Regular cardiac myocyte (primary cell): ENCODE measurements around the gene ACBD5. TPM values are rescaled to one million over a fixed set of nuclear protein-coding genes. Genes with fewer than 3 reads are reported as not detected.

Source experiments
- total RNA-seq: library from RNA; depleted of rRNA; stranded (reverse); fragments of >200 nt; gene quantifications from 2 replicates; pipeline ENCODE4 v1.2.3, GENCODE V29; 2014

Gene ACBD5
- total RNA-seq = 28.5 and 33.7 TPM in 2 replicates

GRCh38 chr10:27240212-27241009 is at the start of gene ACBD5:
ACBD5 (minus strand) TSS chr10:27240797; CDS start chr10:27240688, 109 bp downstream.

GRCh38 chr10:27155066-27155754 is 85.4 kb downstream of the ACBD5 start, which contains the start of gene MASTL:
MASTL (plus strand) TSS chr10:27155352; CDS start chr10:27155427, 75 bp downstream.

Other genes with a start within 250 kb of the ACBD5 start
- gene ANKRD26, start 140.3 kb downstream of the ACBD5 start, total RNA-seq = 9.0 and 9.6 TPM in 2 replicates
- 115 and 141 TPM in 2 replicates for gene YME1L1, start 86.4 kb downstream of the ACBD5 start, total RNA-seq
- 10.4 and 20.7 TPM in 2 replicates for gene MASTL, start 85.4 kb downstream of the ACBD5 start, total RNA-seq